H9 (cell line): Measurements from ENCODE around the gene MARS2. TPM values are rescaled to one million over a fixed set of nuclear protein-coding genes. Genes with fewer than 3 reads are reported as not detected.
"Not testable (repeated sequence)": the region's sequence is repeated elsewhere in the genome, so short reads cannot be mapped to it uniquely, and the experiment has no call there.

Experiments used
- DNase-seq: peaks from one replicate; pipeline ENCODE4 v3.0.0-alpha.2; 2017
- H2AFZ ChIP-seq: one replicate; pipeline ENCODE4 v1.6.1; 2013; ENCODE audit warnings: mild to moderate bottlenecking, low read length, control low read depth, moderate library complexity
- H2AK5ac ChIP-seq: 2 replicates; pipeline ENCODE4 v1.6.1; 2013; ENCODE audit warnings: low read length, control low read depth, mixed read lengths; ENCODE audit not compliant: insufficient read length
- H2BK120ac ChIP-seq: one replicate; pipeline ENCODE4 v1.6.1; 2013; ENCODE audit warnings: low read depth, mild to moderate bottlenecking, low read length, control low read depth, inconsistent platforms; ENCODE audit not compliant: poor library complexity, severe bottlenecking
- H2BK12ac ChIP-seq: 2 replicates; pipeline ENCODE4 v1.6.1; 2013; ENCODE audit warnings: low read length, control low read depth, mixed read lengths, low read depth; ENCODE audit not compliant: insufficient read length
- H2BK15ac ChIP-seq: 2 replicates; pipeline ENCODE4 v1.6.1; 2013; ENCODE audit warnings: low read depth, low read length, control low read depth
- H2BK20ac ChIP-seq: one replicate; pipeline ENCODE4 v1.6.1; 2013; ENCODE audit warnings: low read depth, mild to moderate bottlenecking, low read length, control low read depth, inconsistent platforms; ENCODE audit not compliant: poor library complexity, severe bottlenecking
- H2BK5ac ChIP-seq: 2 replicates; pipeline ENCODE4 v1.6.1; 2013; ENCODE audit warnings: low read length, control low read depth, mixed read lengths; ENCODE audit not compliant: insufficient read length
- H3K14ac ChIP-seq: 2 replicates; pipeline ENCODE4 v1.6.1; 2013; ENCODE audit warnings: low read length, control low read depth; ENCODE audit not compliant: insufficient read depth
- H3K18ac ChIP-seq: 2 replicates; pipeline ENCODE4 v1.6.1; 2013; ENCODE audit warnings: low read depth, mild to moderate bottlenecking, mixed read lengths, low read length, control low read depth; ENCODE audit not compliant: insufficient read length
- H3K23ac ChIP-seq: 2 replicates; pipeline ENCODE4 v1.6.1; 2013; ENCODE audit warnings: low read length, control low read depth, mixed read lengths, low read depth; ENCODE audit not compliant: insufficient read length
- H3K23me2 ChIP-seq: 2 replicates; pipeline ENCODE4 v1.6.1; 2013; ENCODE audit warnings: low read depth, mild to moderate bottlenecking, mixed read lengths, low read length, control low read depth; ENCODE audit not compliant: insufficient read length, poor library complexity, severe bottlenecking
- H3K27ac ChIP-seq: 2 replicates; pipeline ENCODE4 v1.5.1; 2013; ENCODE audit warnings: low read length, control low read depth, mixed read lengths, low read depth; ENCODE audit not compliant: insufficient read length
- H3K27me3 ChIP-seq: 2 replicates; pipeline ENCODE4 v1.6.1; 2013; ENCODE audit warnings: low read length, control low read depth, inconsistent platforms; ENCODE audit not compliant: insufficient read depth
- H3K4ac ChIP-seq: 2 replicates; pipeline ENCODE4 v1.6.1; 2013; ENCODE audit warnings: low read depth, mild to moderate bottlenecking, control low read depth, inconsistent platforms, low read length, moderate library complexity
- H3K4me1 ChIP-seq: 2 replicates; pipeline ENCODE4 v1.6.1; 2013; ENCODE audit warnings: low read length, control low read depth, inconsistent platforms; ENCODE audit not compliant: insufficient read depth
- H3K4me2 ChIP-seq: 2 replicates; pipeline ENCODE4 v1.6.1; 2013; ENCODE audit warnings: low read length, control low read depth, mixed read lengths; ENCODE audit not compliant: insufficient read length, insufficient read depth
- H3K56ac ChIP-seq: 2 replicates; pipeline ENCODE4 v1.6.1; 2013; ENCODE audit warnings: low read depth, mild to moderate bottlenecking, mixed read lengths, low read length, control low read depth; ENCODE audit not compliant: insufficient read length
- H3K79me1 ChIP-seq: 2 replicates; pipeline ENCODE4 v1.6.1; 2013; ENCODE audit warnings: low read depth, mild to moderate bottlenecking, moderate library complexity, low read length, control low read depth, inconsistent platforms; ENCODE audit not compliant: insufficient read depth, poor library complexity, severe bottlenecking
- H3K79me2 ChIP-seq: 2 replicates; pipeline ENCODE4 v1.6.1; 2013; ENCODE audit warnings: low read length, control low read depth, inconsistent platforms; ENCODE audit not compliant: insufficient read depth
- H3K9ac ChIP-seq: 2 replicates; pipeline ENCODE4 v1.6.1; 2013; ENCODE audit warnings: low read length, control low read depth, mixed read lengths; ENCODE audit not compliant: insufficient read length; ENCODE audit errors: extremely low read depth
- H3K9me3 ChIP-seq: one replicate; pipeline ENCODE4 v1.6.1; 2013; ENCODE audit warnings: low read depth, low read length, inconsistent platforms; ENCODE audit not compliant: control insufficient read depth
- H3T11ph ChIP-seq: one replicate; pipeline ENCODE4 v1.6.1; 2013; ENCODE audit warnings: mild to moderate bottlenecking, low read length, control low read depth, inconsistent platforms
- H4K20me1 ChIP-seq: one replicate; pipeline ENCODE4 v1.6.1; 2013; ENCODE audit not compliant: control insufficient read depth, insufficient read length, insufficient read depth
- H4K5ac ChIP-seq: 2 replicates; pipeline ENCODE4 v1.6.1; 2013; ENCODE audit warnings: low read depth, mild to moderate bottlenecking, mixed read lengths, low read length, control low read depth; ENCODE audit not compliant: insufficient read length
- H4K8ac ChIP-seq: replicated peaks from 2 replicates; pipeline ENCODE4 v1.6.1; 2013; ENCODE audit warnings: low read length, control low read depth, mixed read lengths, low read depth; ENCODE audit not compliant: insufficient read length
- H4K91ac ChIP-seq: 2 replicates; pipeline ENCODE4 v1.6.1; 2013; ENCODE audit warnings: low read depth, mild to moderate bottlenecking, moderate library complexity, mixed read lengths, low read length, control low read depth; ENCODE audit not compliant: insufficient read length
- H3K27ac Mint-ChIP-seq, 3 experiments: 2 replicates in 2 of 3; 3 replicates in 1 of 3; pipeline ENCODE4 v1.8.0; 2020 to 2021; ENCODE audit warnings: mixed read lengths in 3 of 3, mild to moderate bottlenecking in 1 of 3, moderate library complexity in 1 of 3
- H3K27me3 Mint-ChIP-seq: 2 replicates; pipeline ENCODE4 v1.8.0; 2021; ENCODE audit warnings: low read depth, mild to moderate bottlenecking, moderate library complexity, mixed read lengths
- H3K36me3 Mint-ChIP-seq, 3 experiments: 2 replicates in 2 of 3; 3 replicates in 1 of 3; pipeline ENCODE4 v1.8.0; 2020 to 2021; ENCODE audit warnings: low read depth in 3 of 3, mixed read lengths in 3 of 3; ENCODE audit not compliant: insufficient read depth in 1 of 3
- H3K4me1 Mint-ChIP-seq, 2 experiments: 2 replicates each; pipeline ENCODE4 v1.8.0; 2020; ENCODE audit warnings: mixed read lengths in 2 of 2
- H3K4me3 Mint-ChIP-seq, 2 experiments: 2 replicates in 1 of 2; 3 replicates in 1 of 2; pipeline ENCODE4 v1.8.0; 2020 to 2021; ENCODE audit warnings: mild to moderate bottlenecking in 2 of 2, mixed read lengths in 2 of 2, moderate library complexity in 1 of 2
- H3K9me3 Mint-ChIP-seq, 2 experiments: 2 replicates in 1 of 2; 3 replicates in 1 of 2; pipeline ENCODE4 v1.8.0; 2020; ENCODE audit warnings: mild to moderate bottlenecking in 2 of 2, mixed read lengths in 2 of 2, moderate library complexity in 1 of 2
- CTCF ChIP-seq: fragments of 200-600 bp; sonication (generic); conservative IDR thresholded peaks from 3 replicates; pipeline ENCODE4 v1.8.0; 2021; ENCODE audit warnings: antibody characterized with exemption, mild to moderate bottlenecking
- WGBS: extraction: QIAGEN DNeasy Blood & Tissue Kit; methylation state at CpG from one replicate; pipeline ENCODE4 v1.1.7; 2013; ENCODE audit warnings: missing lambda C conversion rate, low lambda C conversion rate, mixed read lengths; ENCODE audit not compliant: insufficient read length; ENCODE audit errors: extremely low coverage; 5-methylcytosine and 5-hydroxymethylcytosine counted together
- total RNA-seq: library from RNA; stranded (reverse); gene quantifications from 2 replicates; pipeline ENCODE4 v1.2.1, GENCODE V29; 2021

MARS2 gene
- total RNA-seq, 1 experiment from 2014 or later, result 21.0 TPM

DNA sequence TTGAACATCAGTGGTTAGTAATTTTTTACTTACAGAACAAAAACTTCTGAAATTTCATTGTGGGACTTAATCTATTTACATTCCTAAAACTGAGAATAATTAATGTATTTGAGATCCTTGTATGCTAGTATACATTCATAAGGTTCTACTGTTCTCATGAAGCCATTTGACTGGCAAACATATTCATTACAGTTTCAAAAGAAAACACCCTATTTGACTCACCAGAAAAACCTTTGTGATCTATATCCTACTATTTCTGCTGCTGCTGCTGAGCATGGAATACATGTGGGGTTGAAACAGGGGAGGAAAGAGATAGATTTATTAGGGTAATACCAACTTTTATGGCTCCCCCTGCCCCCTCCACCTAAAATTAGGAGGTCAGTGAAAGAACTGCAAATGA, 21.8 kb downstream of the MARS2 start:
- no peak overlapping the region for H3K9ac ChIP-seq
- Mint-ChIP-seq H3K4me1 (peaks cover 2 to 7% of the 10 kb centered on the region in 2 experiments; a peak in 3 of 4 replicates), H3K9me3 (peaks cover 13 to 17% of the 10 kb centered on the region in 2 experiments), H3K36me3 (peaks cover 9 to 10% (median 9%) of the 10 kb centered on the region in 3 experiments), H3K4me3 (no peak overlapping the region), H3K27ac (no peak overlapping the region), H3K27me3 (no peaks in the 10 kb centered on the region; the same call in none of the 2 replicates)
- no peaks in the 10 kb centered on the region for H3K79me2 ChIP-seq
- H2BK5ac ChIP-seq, result no peak overlapping the region
- H4K8ac ChIP-seq, result no peak overlapping the region
- H3K9me3 ChIP-seq, result no peaks in the 10 kb centered on the region
- H3K14ac ChIP-seq, result no peak overlapping the region
- no peak overlapping the region for H2AFZ ChIP-seq
- no peak overlapping the region for H3T11ph ChIP-seq
- no peak overlapping the region for H2BK12ac ChIP-seq
- H4K5ac ChIP-seq, result no peak overlapping the region
- DNase-seq, result no peak
- H4K20me1 ChIP-seq, result no peaks in the 10 kb centered on the region
- H2BK120ac ChIP-seq, result no peak overlapping the region
- H3K23me2 ChIP-seq, result no peaks in the 10 kb centered on the region
- no peak overlapping the region for H3K56ac ChIP-seq
- no peak overlapping the region for H2AK5ac ChIP-seq
- H2BK15ac ChIP-seq, result no peak overlapping the region
- no peak overlapping the region for H4K91ac ChIP-seq
- H3K4ac ChIP-seq, result no peak overlapping the region
- H3K4me2 ChIP-seq, result no peak overlapping the region
- no peak overlapping the region for H3K23ac ChIP-seq
- no peak overlapping the region for H3K27ac ChIP-seq
- no peak for TF ChIP-seq CTCF
- H3K18ac ChIP-seq, result no peak overlapping the region
- H3K27me3 ChIP-seq, result no peaks in the 10 kb centered on the region
- H3K4me1 ChIP-seq, result no peaks in the 10 kb centered on the region
- H3K79me1 ChIP-seq, result no peaks in the 10 kb centered on the region
- H2BK20ac ChIP-seq, result no peak overlapping the region

GRCh38 chr2:197728555-197729544, 23.7 kb downstream of the MARS2 start:
- H3T11ph ChIP-seq, H2AK5ac ChIP-seq, H2BK15ac ChIP-seq, H3K9me3 ChIP-seq, H3K14ac ChIP-seq, H3K27ac ChIP-seq, H3K4me2 ChIP-seq, H2BK5ac ChIP-seq, H3K79me1 ChIP-seq, H4K20me1 ChIP-seq, H3K4me1 Mint-ChIP-seq, H3K27me3 ChIP-seq, DNase-seq, H4K8ac ChIP-seq, H3K18ac ChIP-seq, H3K23ac ChIP-seq, H3K27me3 Mint-ChIP-seq, H4K91ac ChIP-seq, H3K9ac ChIP-seq, H3K79me2 ChIP-seq, H4K5ac ChIP-seq, H3K4ac ChIP-seq, H3K56ac ChIP-seq, H3K23me2 ChIP-seq, H2BK120ac ChIP-seq, H3K4me1 ChIP-seq, H2AFZ ChIP-seq, H2BK12ac ChIP-seq, H2BK20ac ChIP-seq: not testable (repeated sequence)
- H3K9me3 Mint-ChIP-seq, result peaks cover 15 to 17% of the 10 kb centered on the region in 2 experiments
- WGBS, result no CpG with 5 or more reads among the region's 32 CpGs
- H3K27ac Mint-ChIP-seq, result 0 out of 7 replicates have a peak overlapping the region, but pooled peaks of 1 of the 3 experiments have one; percentile 53
- peaks cover 9 to 10% (median 9%) of the 10 kb centered on the region in 3 experiments for H3K36me3 Mint-ChIP-seq
- H3K4me3 Mint-ChIP-seq, result peak overlapping the region in 1 of 2 experiments; percentile 18; a peak in 1 of 5 replicates
